ENCODE data around the gene PCDHGC5. TPM values are rescaled to one million over a fixed set of nuclear protein-coding genes. Genes with fewer than 3 reads are reported as not detected.

Gene PCDHGC5
- total and polyA plus RNA-seq, 2 donors (not counting 3 experiments of a cell fraction or from before 2014, with no cell fraction given): 0.21 to 1.2 TPM

DNA sequence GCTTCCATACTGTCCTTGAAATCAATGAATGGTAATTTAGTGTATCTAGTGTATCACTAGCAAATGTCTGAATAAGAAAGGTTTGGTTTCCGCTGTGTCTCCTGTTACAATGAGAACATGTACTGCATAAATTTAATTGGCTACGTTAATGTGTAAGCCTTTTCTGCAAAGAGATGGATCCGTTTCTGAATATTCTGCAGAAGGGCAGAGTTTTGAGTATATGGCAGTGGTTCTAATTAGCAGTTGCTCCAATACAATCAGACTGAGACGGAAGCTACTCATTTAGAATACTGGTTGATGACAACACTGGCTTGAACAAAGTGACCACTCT lies 4.6 kb upstream of the PCDHGC5 start:
- POLR2A ChIA-PET: interaction anchor here (1.0 kb wide), 1 partner anchor 37 kb away, joined by 3 read pairs; no protein-coding TSS in a partner anchor

More for the DNA sequence above, 4.6 kb upstream of the PCDHGC5 start:
- Histone ChIP-seq H3K27ac (ENCODE audit: insufficient read depth, low read depth, low read length) (no peak overlapping the region), H3K36me3 (ENCODE audit: control insufficient read depth in 2 of 2, extremely low read depth in 1 of 2, insufficient read depth in 2 of 2, low read length in 2 of 2) (no peaks in the 10 kb centered on the region), H3K27me3 (ENCODE audit: control insufficient read depth in 2 of 2, insufficient read depth in 2 of 2, low read length in 2 of 2) (peaks cover 5 to 17% of the 10 kb centered on the region in 2 experiments), H3K4me1 (ENCODE audit: control insufficient read depth, extremely low read depth, insufficient read depth, low read length) (peaks cover 10% of the 10 kb centered on the region), H3K4me2 (ENCODE audit: insufficient read depth, low read length) (peak overlapping the region; percentile 78), H2AFZ (ENCODE audit: low read depth, low read length) (no peak overlapping the region), H3K9me1 (replicated peaks; ENCODE audit: control insufficient read depth, extremely low read depth, insufficient read depth, low read length) (no peaks in the 10 kb centered on the region), H3K9me3 (replicated peaks; ENCODE audit: control insufficient read depth, insufficient read depth, low read length) (no peaks in the 10 kb centered on the region), H3K79me2 (ENCODE audit: control insufficient read depth, insufficient read depth, low read length) (no peaks in the 10 kb centered on the region), H3K9ac (replicated peaks; ENCODE audit: extremely low read depth, insufficient read depth, low read length) (no peak overlapping the region), H3K4me3 (replicated peaks in 1 of 3; ENCODE audit: insufficient read depth in 1 of 3, low read depth in 1 of 3, low read length in 3 of 3) (peak overlapping the region in 2 of 3 experiments; percentile 6 to 19), H4K20me1 (replicated peaks; ENCODE audit: control insufficient read depth, extremely low read depth, insufficient read depth, low read length) (no peaks in the 10 kb centered on the region)
- intact Hi-C loops (cut with micrococcal nuclease): loop anchor here (2.0 kb wide), 1 partner anchor 25 kb away; no protein-coding TSS in a partner anchor
- TF ChIP-seq GATA2 (IDR thresholded peaks at IDR 0.05; ENCODE audit: insufficient read depth, insufficient read length, low read depth, low read length) (no peak), POLR2AphosphoS5 (IDR thresholded peaks at IDR 0.05; ENCODE audit: insufficient read depth, low read depth, low read length) (no peak), FOS (IDR thresholded peaks at IDR 0.05; ENCODE audit: borderline replicate concordance, insufficient read depth, low read length) (no peak), POLR2A (IDR thresholded peaks at IDR 0.05; ENCODE audit: low read depth, low read length) (no peak), JUN (IDR thresholded peaks at IDR 0.05; ENCODE audit: borderline replicate concordance, insufficient read depth, insufficient read length, low read depth) (no peak), EZH2 (IDR thresholded peaks at IDR 0.05; ENCODE audit: borderline replicate concordance, low read depth, low read length, severe bottlenecking) (no peak), CTCF (IDR thresholded peaks at IDR 0.05; ENCODE audit: extremely low read depth in 1 of 2, insufficient read depth in 1 of 2, low read depth in 1 of 2, low read length in 2 of 2) (no peak), MYC (IDR thresholded peaks at IDR 0.05; ENCODE audit: low read depth, low read length) (no peak)
- TF ChIP-seq, protein P1, sequence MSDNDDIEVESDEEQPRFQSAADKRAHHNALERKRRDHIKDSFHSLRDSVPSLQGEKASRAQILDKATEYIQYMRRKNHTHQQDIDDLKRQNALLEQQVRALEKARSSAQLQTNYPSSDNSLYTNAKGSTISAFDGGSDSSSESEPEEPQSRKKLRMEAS (IDR thresholded peaks at IDR 0.05; ENCODE audit: insufficient read depth, insufficient read length): no peak
- CTCF ChIA-PET: interaction anchor here (0.7 to 4.1 kb wide), 11 partner anchors 8 to 135 kb away, joined by 3 to 25 read pairs (median 5); partner anchors contain the start of genes DIAPH1, PCDHGA12 and PCDHGC3
- FAIRE-seq (peak; percentile 68), DNase-seq (ENCODE audit: low read depth, low spot score) (no peak)
- dilution Hi-C loops (cut with MboI; ENCODE audit: extremely low pct_ligation_motif_present, low sequenced_read_pairs): no loop called here
- BruUV-seq (replicated peaks): no TSS peak
